ENCODE results near the gene ZNF24.
A peak's percentile ranks its signal among the peaks of the same experiment; 100 is the strongest.

Gene ZNF24

DNA sequence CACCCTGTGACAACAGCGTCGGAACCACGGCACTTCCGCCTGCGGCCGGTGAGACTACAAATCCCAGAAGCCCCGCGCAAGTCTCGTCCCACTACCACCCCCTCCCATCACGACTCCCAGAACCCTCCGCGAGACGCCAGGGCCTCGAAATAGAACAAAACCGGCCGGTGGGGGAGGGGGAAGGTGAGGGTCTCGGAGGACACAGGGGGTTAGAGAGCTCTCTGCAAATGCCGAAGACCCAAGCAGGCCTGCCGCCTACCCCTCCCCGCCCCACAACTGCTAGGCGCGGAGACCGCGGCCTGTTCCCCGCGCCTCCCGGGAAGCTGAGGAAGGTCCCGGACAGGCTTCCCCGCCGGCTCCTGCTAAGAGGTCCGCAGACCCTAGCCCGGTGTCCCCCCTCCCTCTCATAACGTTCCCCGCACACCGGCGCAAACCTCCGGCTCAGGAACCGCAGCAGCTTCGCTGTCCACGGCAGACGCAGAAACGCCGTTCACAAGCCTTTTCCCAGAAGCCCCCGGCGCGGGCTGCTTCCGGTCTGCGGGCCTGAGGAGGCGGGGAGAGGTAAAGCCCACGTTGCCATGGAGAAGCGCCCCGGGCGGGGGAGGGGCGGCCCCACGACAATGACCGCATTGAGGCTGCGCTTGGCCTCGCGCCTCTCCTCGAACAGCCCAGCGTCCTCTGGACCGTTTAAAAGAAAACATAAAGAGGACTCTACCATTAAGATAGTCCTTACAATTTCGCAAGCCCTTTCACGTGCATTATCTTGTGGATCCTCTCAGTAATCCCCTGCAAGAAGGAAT, at the start of gene ZNF24:
TSS of gene ZNF24 (minus strand) at position 485 of the 800 bp plus-strand sequence. CDS start 3,770 bp downstream, outside the sequence.
- peak; percentile 83 to 86 (median 84) for DNase-seq (ENCODE audit: low read depth in 3 of 3)

DNA sequence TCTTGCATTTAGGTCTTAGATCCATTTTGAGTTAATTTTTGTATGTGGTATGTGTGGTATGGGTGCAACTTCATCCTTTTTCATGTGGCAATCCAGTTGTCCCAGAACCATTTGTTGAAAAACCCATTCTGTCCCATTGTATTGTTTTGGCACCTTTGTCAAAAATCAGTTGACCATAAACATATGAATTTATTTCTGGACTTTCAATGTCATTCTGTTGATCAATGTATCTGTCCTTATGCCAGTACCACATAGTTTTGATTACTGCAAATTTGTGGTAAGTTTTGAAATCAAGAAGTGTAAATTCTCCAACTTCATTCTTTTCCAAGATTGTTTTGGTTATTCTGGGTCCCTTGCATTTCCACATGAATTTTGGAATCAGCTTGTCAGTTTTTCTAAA, 49.5 kb upstream of the ZNF24 start:
- no peak for DNase-seq (ENCODE audit: low read depth in 3 of 3)

- no peak for DNase-seq (ENCODE audit: low read depth in 3 of 3)
Measured at GRCh38 chr18:35392375-35392774, 48.2 kb upstream of the ZNF24 start.

- DNase-seq (ENCODE audit: low read depth in 3 of 3), result no peak
Measured at GRCh38 chr18:35390951-35391700, 46.9 kb upstream of the ZNF24 start.

DNA sequence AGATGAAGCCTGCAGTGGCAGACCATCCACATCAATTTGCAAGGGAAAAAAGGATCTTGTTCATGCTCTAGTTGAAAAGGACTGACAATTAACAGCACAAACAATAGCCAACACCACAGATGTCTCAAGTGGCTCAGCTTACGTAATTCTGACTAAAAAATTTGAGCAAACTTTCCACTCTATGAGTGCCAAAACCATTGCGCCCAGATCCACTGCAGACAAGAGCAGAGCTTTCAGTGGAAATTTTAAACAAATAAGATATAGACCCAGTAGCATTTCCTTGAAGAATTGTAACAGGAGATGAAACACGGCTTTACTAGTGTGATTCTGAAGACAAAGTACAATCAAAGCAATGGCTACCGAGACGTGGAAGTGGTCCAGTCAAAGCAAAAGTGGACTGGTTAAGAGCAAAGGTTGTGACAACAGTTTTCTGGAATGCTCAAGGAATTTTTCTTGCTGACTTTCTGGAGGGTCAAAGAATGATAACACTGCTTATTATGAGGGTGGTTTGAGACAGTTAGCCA, 44.9 kb upstream of the ZNF24 start:
- no peak for DNase-seq (ENCODE audit: low read depth in 3 of 3)

DNA sequence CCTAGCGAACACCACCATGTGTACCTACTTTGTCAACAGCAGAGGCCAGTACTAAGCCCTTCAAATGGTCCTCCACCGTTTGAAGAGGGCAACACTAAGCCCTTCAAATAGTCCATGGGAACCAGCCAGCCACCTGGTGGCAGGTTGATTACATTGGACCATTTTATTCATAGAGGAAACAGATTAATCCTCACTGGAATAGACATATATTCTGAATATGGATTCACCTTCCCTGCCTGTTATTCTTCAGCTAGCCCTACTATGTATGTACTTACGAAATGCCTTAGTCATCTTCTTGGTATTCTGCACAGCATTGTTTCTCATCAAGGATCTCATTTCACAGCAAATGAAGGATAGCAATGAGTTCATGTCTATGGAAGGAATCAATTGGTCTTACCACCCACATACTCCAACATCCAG, 42.9 kb upstream of the ZNF24 start:
- no peak for DNase-seq (ENCODE audit: low read depth in 3 of 3)

DNA sequence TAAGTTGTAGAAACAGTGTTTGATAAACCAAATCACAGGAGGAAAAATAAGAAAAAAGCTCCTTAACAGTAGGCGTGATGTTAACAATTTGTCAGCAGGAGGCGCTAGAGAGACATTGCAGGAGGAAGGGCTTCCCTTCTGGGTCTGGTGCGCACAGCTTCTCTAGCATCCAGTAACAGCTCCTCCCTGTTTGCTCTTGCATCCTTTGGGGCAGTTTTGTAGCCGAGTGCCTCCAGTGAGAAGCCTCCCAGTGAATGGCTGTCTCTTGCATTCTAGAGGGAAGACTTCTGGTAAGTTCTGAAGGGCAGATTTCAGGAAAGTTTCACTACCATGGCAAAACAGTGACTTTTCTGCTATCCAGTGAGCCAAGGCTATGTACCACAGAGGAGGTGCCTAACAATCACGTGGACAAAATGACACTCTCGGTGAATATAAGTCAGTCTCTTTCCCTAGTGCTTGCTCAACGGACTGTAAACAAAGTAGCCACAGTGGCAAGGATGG, 42.4 kb upstream of the ZNF24 start:
- peak in 2 of 3 experiments; percentile 13 to 37 for DNase-seq (ENCODE audit: low read depth in 3 of 3)

GRCh38 chr18:35383136-35383535, 38.9 kb upstream of the ZNF24 start:
- no peak for DNase-seq (ENCODE audit: low read depth in 3 of 3)

- no peak for DNase-seq (ENCODE audit: low read depth in 3 of 3)
Measured at GRCh38 chr18:35379421-35379820, 35.2 kb upstream of the ZNF24 start.

DNA sequence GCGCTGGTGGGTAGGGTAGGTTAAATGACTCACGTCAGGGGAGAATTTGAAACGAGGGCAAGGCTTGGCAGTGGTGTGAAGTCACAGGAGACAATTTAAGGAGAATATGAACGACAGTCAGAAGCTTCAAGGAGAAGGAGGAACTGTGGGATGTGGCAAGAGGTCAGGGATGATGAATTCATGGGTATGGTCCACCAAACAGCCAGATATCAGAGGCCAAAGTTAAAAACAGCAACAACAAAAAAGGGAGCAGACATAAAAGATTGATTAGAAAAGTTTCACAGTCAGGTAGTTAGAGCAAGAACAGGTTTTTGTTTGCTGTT, 34.3 kb upstream of the ZNF24 start:
- no peak for DNase-seq (ENCODE audit: low read depth in 3 of 3)

DNA sequence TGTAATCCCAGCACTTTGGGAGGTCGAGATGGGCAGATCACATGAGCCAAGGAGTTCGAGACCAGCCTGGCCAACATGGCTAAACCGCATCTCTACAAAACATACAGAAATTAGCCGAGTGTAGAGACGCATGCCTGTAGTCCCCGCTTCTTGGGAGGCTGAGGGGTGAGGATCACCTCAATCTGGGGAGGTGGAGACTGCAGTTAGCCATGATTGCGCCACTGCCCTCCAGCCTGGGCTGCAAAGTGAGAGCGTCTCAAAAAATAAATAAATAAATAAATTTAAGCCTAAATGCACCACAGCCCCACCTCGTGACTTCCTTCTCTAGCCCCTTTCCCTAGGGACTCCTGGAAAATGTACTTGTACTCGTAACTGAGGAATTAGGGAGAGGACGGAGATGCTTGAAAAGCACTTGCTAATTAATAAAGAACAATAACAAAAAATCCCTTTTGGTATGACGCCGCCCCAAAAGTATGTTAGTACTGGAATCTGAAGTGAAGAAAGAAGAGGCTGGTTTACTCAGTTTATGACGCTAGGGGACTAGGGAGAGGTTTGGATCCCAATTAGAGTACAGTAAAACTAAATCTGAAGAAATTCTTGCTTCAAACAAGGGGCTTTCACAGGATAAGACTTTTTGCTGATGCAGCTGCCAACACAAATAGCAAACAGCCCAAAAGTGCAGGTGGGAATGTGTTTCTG, 33.8 kb upstream of the ZNF24 start:
- DNase-seq (ENCODE audit: low read depth in 3 of 3), result no peak

DNA sequence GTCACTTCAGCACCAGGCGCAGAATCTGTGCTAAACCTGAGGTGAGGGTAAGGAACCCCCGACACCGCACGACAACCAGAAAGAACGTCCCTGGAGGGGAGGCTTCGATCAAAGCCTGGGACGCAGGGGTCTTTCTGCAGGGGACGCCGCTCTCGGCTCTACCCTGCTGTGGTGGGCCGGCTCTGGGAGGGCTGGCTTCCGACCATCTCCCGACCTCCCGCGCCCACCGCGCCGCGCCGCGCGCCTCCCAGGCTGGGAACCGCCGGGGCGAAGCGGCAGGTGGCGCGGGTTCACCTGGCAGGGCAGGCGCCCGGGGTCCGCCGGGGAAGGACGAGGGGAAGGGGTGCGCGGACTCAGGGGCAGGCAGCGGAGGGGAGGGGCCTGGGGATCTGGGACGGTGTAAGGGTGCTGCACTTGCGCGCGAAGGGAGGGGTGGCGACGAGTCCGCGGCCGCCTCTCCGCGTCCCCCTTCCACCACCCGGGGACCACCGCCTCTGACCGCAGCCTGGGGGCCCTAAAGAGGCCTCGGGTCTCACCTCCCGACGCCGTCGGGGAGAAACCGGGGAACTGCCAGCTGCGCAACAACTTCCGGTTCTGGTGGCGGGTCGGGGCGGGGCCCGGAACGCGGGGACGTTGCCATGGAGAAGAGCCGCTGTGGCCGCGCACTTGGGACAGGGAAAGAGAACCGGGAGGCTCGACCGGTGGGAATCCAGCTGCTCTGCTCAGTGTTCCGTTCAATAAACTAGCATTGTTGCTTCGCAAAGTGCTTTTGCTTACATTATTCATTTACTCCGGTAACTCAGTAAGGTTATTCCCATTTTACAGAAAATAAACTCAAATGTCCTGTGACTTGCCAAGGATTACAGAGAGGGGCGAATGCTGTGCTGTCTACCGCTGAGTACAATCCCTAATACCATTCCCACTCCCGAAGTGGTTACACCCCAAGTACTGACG, 32.8 kb upstream of the ZNF24 start, which contains the start of gene ZNF396:
TSS of gene ZNF396 (minus strand) at position 596 of the 954 bp plus-strand sequence. CDS start 3,045 bp downstream, outside the sequence.
- DNase-seq (ENCODE audit: low read depth in 3 of 3), result peak; percentile 37 to 51 (median 49)

GRCh38 chr18:35376393-35376741, 32.1 kb upstream of the ZNF24 start:
- DNase-seq (ENCODE audit: low read depth in 3 of 3), result no peak

DNA sequence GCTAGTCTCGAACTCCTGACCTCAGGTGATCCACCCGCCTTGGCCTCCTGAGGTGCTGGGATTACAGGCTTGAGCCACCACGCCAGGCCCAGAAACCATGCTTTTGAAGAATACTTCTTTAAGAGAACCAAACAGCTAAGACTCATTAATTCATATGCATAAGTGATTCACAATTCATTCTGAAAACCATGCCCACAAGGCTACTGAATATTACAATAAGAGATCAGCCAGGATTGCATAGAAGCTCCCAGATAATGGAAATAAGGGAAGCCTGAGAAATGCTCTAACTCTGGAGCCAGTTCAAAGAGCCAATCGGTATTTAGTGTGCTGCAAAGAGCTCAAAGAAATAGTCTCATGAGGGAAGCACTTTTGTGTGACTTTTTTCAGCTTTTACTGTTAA, 30.5 kb upstream of the ZNF24 start:
- no peak for DNase-seq (ENCODE audit: low read depth in 3 of 3)

GRCh38 chr18:35371412-35372195, 27.4 kb upstream of the ZNF24 start:
- no peak for DNase-seq (ENCODE audit: low read depth in 3 of 3)

- DNase-seq (ENCODE audit: low read depth in 3 of 3), result no peak
Measured at GRCh38 chr18:35369126-35369525, 24.9 kb upstream of the ZNF24 start.

DNA sequence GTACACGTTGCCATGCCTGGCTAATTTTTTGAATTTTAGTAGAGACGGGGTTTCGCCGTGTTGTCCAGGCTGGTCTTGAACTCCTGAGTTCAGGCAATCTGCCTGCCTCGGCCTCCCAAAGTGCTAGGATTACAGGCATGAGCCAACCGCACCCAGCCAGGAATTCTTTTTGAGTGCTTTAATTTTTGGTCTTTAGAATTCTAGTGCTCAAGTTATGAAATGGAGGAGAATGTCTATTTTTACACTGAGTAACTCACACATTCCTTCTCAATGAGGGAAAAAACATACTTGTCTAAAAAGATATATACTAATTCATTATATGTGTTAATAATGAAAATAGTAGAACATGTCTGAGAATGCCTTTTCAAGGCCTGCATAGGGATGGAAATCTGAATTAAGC, 24.4 kb upstream of the ZNF24 start:
- DNase-seq (ENCODE audit: low read depth in 3 of 3), result no peak

DNA sequence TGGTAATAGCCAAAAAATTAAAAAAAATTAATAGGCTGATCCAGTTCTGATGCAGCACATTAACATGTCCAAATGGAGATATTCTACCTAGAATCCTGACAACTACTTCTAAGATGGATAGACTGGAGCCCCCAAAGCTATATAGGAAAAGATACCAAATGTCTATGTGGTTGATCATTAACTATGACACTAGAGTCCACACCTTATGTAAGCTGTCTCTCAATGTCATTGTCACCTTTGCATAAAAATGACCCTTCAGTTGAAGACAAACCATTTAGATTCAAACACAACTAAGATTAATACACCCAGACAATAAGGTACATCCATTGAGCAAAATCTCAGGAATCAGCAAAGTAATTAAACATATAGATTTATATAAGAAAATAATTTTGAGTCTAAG, 18.3 kb upstream of the ZNF24 start:
- no peak for DNase-seq (ENCODE audit: low read depth in 3 of 3)

DNA sequence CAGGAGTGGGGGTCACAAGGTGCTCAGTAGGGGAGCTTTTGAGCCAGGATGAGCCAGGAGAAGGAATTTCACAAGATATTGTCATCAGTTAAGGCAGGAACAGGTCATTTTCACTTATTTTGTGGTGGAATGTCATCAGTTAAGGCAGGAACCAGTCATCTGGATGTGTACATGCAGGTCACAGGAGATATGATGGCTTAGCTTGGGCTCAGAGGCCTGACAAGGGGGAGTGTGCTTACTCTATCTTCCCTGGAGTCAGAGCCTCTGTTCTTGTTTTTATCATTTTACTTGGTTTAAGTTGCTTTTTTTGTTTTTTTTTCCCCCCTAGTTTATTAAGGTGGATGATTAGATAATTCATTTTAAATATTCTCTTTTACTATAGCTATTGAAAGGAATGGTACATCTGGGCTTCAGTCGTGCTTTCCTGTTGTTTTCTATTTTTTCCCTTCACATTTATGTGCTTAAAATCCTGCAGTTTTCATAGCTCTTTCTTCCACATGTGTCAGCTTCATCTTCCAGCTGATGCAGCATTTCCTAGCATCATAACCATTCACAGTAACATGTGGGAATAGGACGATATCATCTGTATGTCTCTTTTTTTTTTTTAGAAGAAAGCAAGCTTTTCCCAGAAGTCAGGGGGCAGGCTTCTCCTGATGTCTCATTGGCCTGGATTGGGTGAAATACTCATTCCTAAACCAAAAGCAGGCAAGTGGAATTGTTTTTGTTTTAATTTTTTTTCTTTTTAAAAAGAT, 17.5 kb upstream of the ZNF24 start:
- no peak for DNase-seq (ENCODE audit: low read depth in 3 of 3)

Data from stimulated activated CD4-positive, alpha-beta T cell treated with anti-CD3 and anti-CD28 coated beads, TNF-alpha, amount 100 ng/mL, for 4 hours (primary cell).